ENCODE data around the gene CD226. TPM values are rescaled to one million over a fixed set of nuclear protein-coding genes. Genes with fewer than 3 reads are reported as not detected.

Gene CD226
- total and polyA plus RNA-seq, 2 of the 13 experiments (the other 11 are each of a cell fraction or from before 2014, with no cell fraction given) = 0.13 to 0.77 TPM

- Histone ChIP-seq H3K4me3 (replicated peaks in 1 of 3; ENCODE audit: insufficient read depth in 1 of 3, low read depth in 2 of 3, low read length in 3 of 3) (no peak overlapping the region), H4K20me1 (ENCODE audit: insufficient read depth, low read length) (no peaks in the 10 kb centered on the region), H3K27ac (ENCODE audit: extremely low read length, insufficient read depth, low read length) (no peak overlapping the region), H3K4me1 (ENCODE audit: insufficient read depth, low read length) (no peaks in the 10 kb centered on the region), H2AFZ (ENCODE audit: low read length) (no peak overlapping the region), H3K79me2 (ENCODE audit: insufficient read depth, low read length) (no peaks in the 10 kb centered on the region), H3K4me2 (ENCODE audit: low read depth, low read length) (no peak overlapping the region), H3K9ac (ENCODE audit: insufficient read depth, low read depth, low read length) (no peak overlapping the region), H3K9me3 (ENCODE audit: low read length) (peaks cover 6% of the 10 kb centered on the region; the same call in 1 of the 2 replicates), H3K36me3 (replicated peaks in 1 of 2; ENCODE audit: control insufficient read depth in 1 of 2, insufficient read depth in 2 of 2, low read length in 2 of 2) (no peaks in the 10 kb centered on the region), H3K27me3 (ENCODE audit: control insufficient read depth in 1 of 2, insufficient read depth in 2 of 2, low read length in 2 of 2) (no peaks in the 10 kb centered on the region)
- ATAC-seq = no peak
- TF ChIP-seq ZBTB39 (CRISPR knock-in tag; IDR thresholded peaks at IDR 0.05) = no peak
- TF ChIP-seq RFX1 (IDR thresholded peaks at IDR 0.05) = no peak
- TF ChIP-seq ZNF770 (CRISPR knock-in tag; IDR thresholded peaks at IDR 0.05) = no peak
- TF ChIP-seq, protein P1, sequence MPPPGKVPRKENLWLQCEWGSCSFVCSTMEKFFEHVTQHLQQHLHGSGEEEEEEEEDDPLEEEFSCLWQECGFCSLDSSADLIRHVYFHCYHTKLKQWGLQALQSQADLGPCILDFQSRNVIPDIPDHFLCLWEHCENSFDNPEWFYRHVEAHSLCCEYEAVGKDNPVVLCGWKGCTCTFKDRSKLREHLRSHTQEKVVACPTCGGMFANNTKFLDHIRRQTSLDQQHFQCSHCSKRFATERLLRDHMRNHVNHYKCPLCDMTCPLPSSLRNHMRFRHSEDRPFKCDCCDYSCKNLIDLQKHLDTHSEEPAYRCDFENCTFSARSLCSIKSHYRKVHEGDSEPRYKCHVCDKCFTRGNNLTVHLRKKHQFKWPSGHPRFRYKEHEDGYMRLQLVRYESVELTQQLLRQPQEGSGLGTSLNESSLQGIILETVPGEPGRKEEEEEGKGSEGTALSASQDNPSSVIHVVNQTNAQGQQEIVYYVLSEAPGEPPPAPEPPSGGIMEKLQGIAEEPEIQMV (CRISPR knock-in tag; IDR thresholded peaks at IDR 0.05; ENCODE audit: low read depth) = no peak
- no peak for TF ChIP-seq SNAPC2 (CRISPR knock-in tag; IDR thresholded peaks at IDR 0.05)
- peak; percentile 99 for TF ChIP-seq ZNF160 (CRISPR knock-in tag; IDR thresholded peaks at IDR 0.05)
- intact Hi-C loops (cut with micrococcal nuclease; ENCODE audit: unreplicated experiment) (no loop called here), in situ Hi-C loops (cut with HindIII; ENCODE audit: extremely low pct_ligation_motif_present, low pct_unique_long_range_greater_than_20kb) (no loop called here)
- ChIA-PET CTCF (ENCODE audit: low intra/inter-chr PET ratio, low total read pairs) (no interaction called here), POLR2A (no interaction called here)
- WGBS (ENCODE audit: low lambda C conversion rate) = 100% methylated on average over 1 of the region's 1 CpG
- DNase-seq (ENCODE audit: low spot score) = no peak
- FAIRE-seq = no peak
- BruUV-seq (replicated peaks) = no TSS peak
Observed at GRCh38 chr18:69987870-69988269, 40.2 kb upstream of the CD226 start.
